ENCODE data around the gene PCDHGA10.

DNA sequence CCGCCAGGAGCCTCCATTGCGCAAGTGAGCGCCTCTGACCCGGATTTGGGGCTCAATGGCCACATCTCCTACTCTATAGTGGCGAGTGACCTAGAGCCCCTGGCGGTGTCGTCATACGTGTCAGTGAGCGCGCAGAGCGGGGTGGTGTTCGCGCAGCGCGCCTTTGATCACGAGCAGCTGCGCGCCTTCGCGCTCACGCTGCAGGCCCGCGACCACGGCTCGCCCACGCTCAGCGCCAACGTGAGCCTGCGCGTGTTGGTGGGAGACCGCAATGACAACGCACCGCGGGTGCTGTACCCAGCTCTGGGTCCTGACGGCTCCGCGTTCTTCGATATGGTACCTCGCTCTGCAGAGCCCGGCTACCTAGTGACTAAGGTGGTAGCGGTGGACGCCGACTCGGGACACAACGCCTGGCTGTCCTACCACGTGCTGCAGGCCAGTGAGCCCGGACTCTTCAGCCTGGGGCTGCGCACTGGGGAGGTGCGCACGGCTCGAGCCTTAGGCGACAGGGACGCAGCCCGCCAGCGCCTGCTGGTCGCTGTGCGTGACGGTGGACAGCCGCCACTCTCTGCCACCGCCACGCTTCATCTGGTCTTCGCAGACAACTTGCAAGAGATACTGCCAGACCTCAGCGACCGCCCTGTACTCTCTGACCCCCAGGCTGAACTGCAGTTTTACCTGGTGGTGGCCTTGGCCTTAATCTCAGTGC lies 3.0 kb upstream of the PCDHGA10 start:
- TF ChIP-seq, protein P1, sequence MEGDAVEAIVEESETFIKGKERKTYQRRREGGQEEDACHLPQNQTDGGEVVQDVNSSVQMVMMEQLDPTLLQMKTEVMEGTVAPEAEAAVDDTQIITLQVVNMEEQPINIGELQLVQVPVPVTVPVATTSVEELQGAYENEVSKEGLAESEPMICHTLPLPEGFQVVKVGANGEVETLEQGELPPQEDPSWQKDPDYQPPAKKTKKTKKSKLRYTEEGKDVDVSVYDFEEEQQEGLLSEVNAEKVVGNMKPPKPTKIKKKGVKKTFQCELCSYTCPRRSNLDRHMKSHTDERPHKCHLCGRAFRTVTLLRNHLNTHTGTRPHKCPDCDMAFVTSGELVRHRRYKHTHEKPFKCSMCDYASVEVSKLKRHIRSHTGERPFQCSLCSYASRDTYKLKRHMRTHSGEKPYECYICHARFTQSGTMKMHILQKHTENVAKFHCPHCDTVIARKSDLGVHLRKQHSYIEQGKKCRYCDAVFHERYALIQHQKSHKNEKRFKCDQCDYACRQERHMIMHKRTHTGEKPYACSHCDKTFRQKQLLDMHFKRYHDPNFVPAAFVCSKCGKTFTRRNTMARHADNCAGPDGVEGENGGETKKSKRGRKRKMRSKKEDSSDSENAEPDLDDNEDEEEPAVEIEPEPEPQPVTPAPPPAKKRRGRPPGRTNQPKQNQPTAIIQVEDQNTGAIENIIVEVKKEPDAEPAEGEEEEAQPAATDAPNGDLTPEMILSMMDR (IDR thresholded peaks at IDR 0.05), result no peak
- TF ChIP-seq POLR2A (IDR thresholded peaks at IDR 0.05), result no peak
